Breast epithelium (tissue), 4 donors: Measurements from ENCODE around the gene SNAI3. TPM values are rescaled to one million over a fixed set of nuclear protein-coding genes. Genes with fewer than 3 reads are reported as not detected.

Source experiments
- DNase-seq, 2 donors: peaks; one replicate each; pipeline ENCODE4 v3.0.0-alpha.2; 2019; ENCODE audit warnings: low spot score in 2 of 2
- H3K27ac ChIP-seq, 2 donors: fragments of 200-600 bp; sonication (generic) in 1 of 2; one replicate each; pipeline ENCODE4 v1.5.1; 2016 to 2019; ENCODE audit warnings: mild to moderate bottlenecking in 1 of 2
- H3K27me3 ChIP-seq, 2 donors: fragments of 200-600 bp; sonication (generic) in 1 of 2; one replicate each; pipeline versions ENCODE4 v1.5.1 to v1.6.0; 2017 to 2019; ENCODE audit warnings: control low read depth in 1 of 2, mild to moderate bottlenecking in 1 of 2
- H3K36me3 ChIP-seq: fragments of 200-600 bp; one replicate; pipeline ENCODE4 v1.5.1; 2019
- H3K4me1 ChIP-seq, 2 donors: fragments of 200-600 bp; sonication (generic); one replicate each; pipeline ENCODE4 v1.5.1; 2016 to 2019; ENCODE audit warnings: control low read depth in 1 of 2
- H3K4me3 ChIP-seq, 3 donors: fragments of 200-600 bp; sonication (generic); 1 replicate in 2 of 3; 2 replicates in 1 of 3; pipeline ENCODE4 v1.5.1; 2016 to 2019; ENCODE audit warnings: mild to moderate bottlenecking in 3 of 3, moderate library complexity in 2 of 3
- H3K9me3 ChIP-seq, 2 donors: fragments of 200-600 bp; sonication (generic) in 1 of 2; one replicate each; pipeline ENCODE4 v1.5.1; 2016 to 2019; ENCODE audit warnings: control low read depth in 1 of 2
- CTCF ChIP-seq, 3 donors: fragments of 450-650 bp; IDR thresholded peaks; one replicate each; pipeline ENCODE4 v1.5.1; 2016 to 2017; ENCODE audit warnings: antibody characterized with exemption in 3 of 3, mild to moderate bottlenecking in 3 of 3, moderate library complexity in 3 of 3
- POLR2A ChIP-seq: fragments of 450-650 bp; IDR thresholded peaks from one replicate; pipeline ENCODE4 v1.6.1; 2016; ENCODE audit warnings: antibody characterized with exemption, mild to moderate bottlenecking, moderate library complexity
- POLR2AphosphoS5 ChIP-seq, 3 donors: sonication (generic); formaldehyde crosslinking; IDR thresholded peaks; one replicate each; pipeline ENCODE4 v1.6.1; 2017; ENCODE audit warnings: antibody characterized with exemption in 3 of 3
- intact Hi-C: fragments of 100-400 bp; cut with DNase I; formaldehyde crosslinking; loops from one replicate; pipeline ENCODE4 v1.15.1; 2023; ENCODE audit warnings: low total_unique reads
- total RNA-seq, 3 donors: library from RNA; depleted of rRNA; stranded (reverse); fragments of >200 nt; gene quantifications; one replicate each; pipeline ENCODE4 v1.1.0, GENCODE V29; 2016

Gene SNAI3
- total RNA-seq, 3 donors from 2014 or later, result 0.66 to 0.96 (median 0.73) TPM

- Histone ChIP-seq H3K36me3 (no peaks in the 10 kb centered on the region), H3K4me3 (peak overlapping the region in 2 of 3 donors; percentile 11 to 39), H3K27ac (peak overlapping the region; percentile 25 to 79), H3K9me3 (no peaks in the 10 kb centered on the region), H3K4me1 (peaks cover 6 to 7% of the 10 kb centered on the region in 2 donors), H3K27me3 (no peaks in the 10 kb centered on the region)
- intact Hi-C loops, result loop anchor here (10.0 kb wide), 1 partner anchor 714 kb away; no protein-coding TSS in a partner anchor
- DNase-seq, result peak; percentile 60 to 80
- no peak for TF ChIP-seq POLR2A
- TF ChIP-seq POLR2AphosphoS5 (IDR thresholded peaks at IDR 0.05), result peak in 1 of 3 donors; percentile 26
- TF ChIP-seq CTCF (IDR thresholded peaks at IDR 0.05), result no peak
Observed at GRCh38 chr16:88700636-88701482, 14.6 kb upstream of the SNAI3 start.

- no peak for DNase-seq
- no peak for TF ChIP-seq CTCF (IDR thresholded peaks at IDR 0.05)
- no peak for TF ChIP-seq POLR2AphosphoS5 (IDR thresholded peaks at IDR 0.05)
- TF ChIP-seq POLR2A, result no peak
- Histone ChIP-seq H3K27me3 (no peaks in the 10 kb centered on the region), H3K4me1 (peaks cover 4 to 5% of the 10 kb centered on the region in 2 donors), H3K4me3 (no peak overlapping the region), H3K36me3 (no peaks in the 10 kb centered on the region), H3K9me3 (no peaks in the 10 kb centered on the region), H3K27ac (peak overlapping the region in 1 of 2 donors; percentile 68)
- intact Hi-C loops, result loop anchor here (10.0 kb wide), 1 partner anchor 715 kb away; no protein-coding TSS in a partner anchor
Observed at GRCh38 chr16:88700322-88700635, 14.0 kb upstream of the SNAI3 start.

- H3K4me3 ChIP-seq, result no peak overlapping the region
- no peak overlapping the region for H3K27ac ChIP-seq
- DNase-seq, result no peak
- no peaks in the 10 kb centered on the region for H3K4me1 ChIP-seq
- TF ChIP-seq POLR2AphosphoS5 (IDR thresholded peaks at IDR 0.05), result no peak
- no peaks in the 10 kb centered on the region for H3K9me3 ChIP-seq
- intact Hi-C loops, result no loop called here
- H3K36me3 ChIP-seq, result no peaks in the 10 kb centered on the region
- H3K27me3 ChIP-seq, result no peaks in the 10 kb centered on the region
Observed at GRCh38 chr16:88699180-88699579, 12.9 kb upstream of the SNAI3 start.

- TF ChIP-seq POLR2AphosphoS5 (IDR thresholded peaks at IDR 0.05), result no peak
- TF ChIP-seq CTCF (IDR thresholded peaks at IDR 0.05), result no peak
- TF ChIP-seq POLR2A, result no peak
- no peak overlapping the region for H3K27ac ChIP-seq
- no peaks in the 10 kb centered on the region for H3K27me3 ChIP-seq
- no peaks in the 10 kb centered on the region for H3K9me3 ChIP-seq
- H3K4me3 ChIP-seq, result no peak overlapping the region
- H3K36me3 ChIP-seq, result no peaks in the 10 kb centered on the region
- intact Hi-C loops, result no loop called here
- H3K4me1 ChIP-seq, result no peaks in the 10 kb centered on the region
- DNase-seq, result no peak
Observed at GRCh38 chr16:88698646-88699045, 12.3 kb upstream of the SNAI3 start.

- H3K27ac ChIP-seq, result no peak overlapping the region
- H3K36me3 ChIP-seq, result no peaks in the 10 kb centered on the region
- H3K9me3 ChIP-seq, result no peaks in the 10 kb centered on the region
- no peaks in the 10 kb centered on the region for H3K4me1 ChIP-seq
- intact Hi-C loops, result no loop called here
- H3K4me3 ChIP-seq, result no peak overlapping the region
- no peak for DNase-seq
- no peaks in the 10 kb centered on the region for H3K27me3 ChIP-seq
- TF ChIP-seq CTCF (IDR thresholded peaks at IDR 0.05), result no peak
- no peak for TF ChIP-seq POLR2AphosphoS5 (IDR thresholded peaks at IDR 0.05)
- no peak for TF ChIP-seq POLR2A
Observed at GRCh38 chr16:88697831-88698615, 11.7 kb upstream of the SNAI3 start.
